ENCODE results near the gene PCBP3.
"Not testable (repeated sequence)": the region's sequence is repeated elsewhere in the genome, so short reads cannot be mapped to it uniquely, and the experiment has no call there.

PCBP3 gene

DNA sequence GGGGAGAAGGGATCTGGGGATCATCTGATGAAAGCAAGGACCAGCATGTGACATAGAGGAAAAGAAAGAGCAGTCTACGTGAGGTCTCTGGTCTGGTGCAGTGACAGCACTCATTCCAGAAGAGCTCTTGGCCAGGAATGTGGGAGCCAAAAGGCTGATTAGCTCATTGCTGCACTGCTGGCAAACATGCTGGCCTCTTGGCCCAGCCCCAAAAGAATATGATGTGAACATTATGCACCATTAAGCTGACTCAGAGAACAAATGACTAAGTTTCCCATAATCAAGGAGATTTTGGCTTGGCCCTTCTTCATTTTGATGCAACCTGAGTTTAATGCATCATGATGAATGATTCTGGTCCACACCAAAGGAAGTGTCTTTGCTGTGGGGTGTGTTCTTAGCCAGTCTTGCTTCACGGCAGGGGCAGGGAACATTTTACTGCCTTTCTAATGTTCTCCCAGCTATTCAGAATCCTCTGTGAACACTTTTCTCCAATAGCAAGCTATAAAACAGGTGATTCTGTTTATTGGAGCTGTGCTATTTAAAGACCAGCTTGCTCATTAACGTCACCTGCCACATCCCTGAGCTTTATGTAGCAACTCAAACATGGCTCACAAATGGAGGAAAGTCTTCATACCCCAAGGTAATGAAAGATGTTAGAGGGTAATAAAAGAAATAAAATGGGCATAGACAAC lies 55.1 kb downstream of the PCBP3 start:
- DNase-seq, result peak; percentile 9

DNA sequence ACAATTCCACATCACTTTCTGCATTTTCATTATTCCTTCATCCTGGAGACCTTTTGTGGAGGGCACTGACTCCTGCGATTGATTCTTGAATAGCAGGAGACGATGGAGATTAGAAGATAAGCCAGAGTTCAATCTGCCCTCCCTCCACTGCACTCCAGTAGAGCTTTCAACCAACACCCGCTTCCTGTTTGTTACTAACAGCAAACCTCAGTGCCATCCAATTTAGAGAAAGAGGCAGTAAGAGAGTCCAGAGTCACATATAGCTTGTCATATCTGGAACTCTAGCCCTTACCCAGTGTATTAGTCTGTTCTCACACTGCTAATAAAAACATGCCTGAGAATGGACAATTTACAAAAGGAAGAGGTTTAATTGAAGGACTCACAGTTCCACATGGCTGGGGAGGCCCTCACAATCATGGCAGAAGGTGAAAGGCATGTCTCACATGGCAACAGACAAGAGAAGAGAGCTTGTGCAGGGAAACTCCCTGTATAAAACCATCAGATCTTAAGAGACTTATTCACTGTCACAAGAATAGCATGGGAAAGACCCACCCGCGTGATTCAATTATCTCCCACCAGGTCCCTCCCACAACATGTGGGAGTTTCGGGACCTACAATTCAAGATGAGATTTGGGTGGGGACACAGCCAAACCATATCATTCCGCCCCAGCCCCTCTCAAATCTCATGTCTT lies 55.9 kb downstream of the PCBP3 start:
- peak; percentile 24 for DNase-seq

DNA sequence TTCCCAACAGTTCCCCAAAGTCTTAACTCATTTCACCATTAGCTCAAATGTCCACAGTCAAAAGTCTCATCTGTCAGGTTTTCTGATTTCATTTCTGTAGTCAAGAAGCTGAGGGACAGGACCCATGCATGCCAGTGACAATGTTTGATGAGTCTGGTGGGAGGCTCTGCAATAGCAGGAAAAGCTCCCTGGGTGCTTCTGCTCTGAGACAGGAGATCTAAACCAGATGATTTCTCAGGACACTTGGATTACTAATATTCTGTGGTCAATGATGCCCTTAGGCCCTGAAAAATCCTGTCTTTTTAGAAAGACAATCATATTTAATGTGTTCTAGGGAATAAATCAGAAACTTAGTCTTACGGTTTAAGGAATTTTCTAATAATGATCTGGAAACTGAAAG lies 56.4 kb downstream of the PCBP3 start:
- no peak for DNase-seq

DNA sequence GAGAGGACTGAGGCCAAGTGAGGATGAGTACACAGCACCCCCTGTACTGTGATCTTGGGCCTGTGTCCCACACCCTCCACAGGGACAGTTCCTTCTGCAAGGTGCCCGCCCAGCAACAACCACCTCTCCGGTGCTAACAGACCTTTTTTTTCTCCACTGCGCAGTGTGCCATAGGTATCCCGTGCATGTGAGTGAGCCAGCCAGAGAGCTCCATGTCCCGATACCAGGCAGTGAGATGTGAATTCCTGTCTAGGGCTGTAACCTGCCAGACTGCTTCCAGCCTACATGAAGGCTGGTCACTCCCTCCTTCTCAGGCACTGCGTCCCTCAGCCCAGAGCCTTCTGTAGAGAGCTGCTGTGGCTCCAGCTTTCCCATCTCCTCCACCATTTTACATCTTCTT lies 56.9 kb downstream of the PCBP3 start:
- DNase-seq, result no peak

DNA sequence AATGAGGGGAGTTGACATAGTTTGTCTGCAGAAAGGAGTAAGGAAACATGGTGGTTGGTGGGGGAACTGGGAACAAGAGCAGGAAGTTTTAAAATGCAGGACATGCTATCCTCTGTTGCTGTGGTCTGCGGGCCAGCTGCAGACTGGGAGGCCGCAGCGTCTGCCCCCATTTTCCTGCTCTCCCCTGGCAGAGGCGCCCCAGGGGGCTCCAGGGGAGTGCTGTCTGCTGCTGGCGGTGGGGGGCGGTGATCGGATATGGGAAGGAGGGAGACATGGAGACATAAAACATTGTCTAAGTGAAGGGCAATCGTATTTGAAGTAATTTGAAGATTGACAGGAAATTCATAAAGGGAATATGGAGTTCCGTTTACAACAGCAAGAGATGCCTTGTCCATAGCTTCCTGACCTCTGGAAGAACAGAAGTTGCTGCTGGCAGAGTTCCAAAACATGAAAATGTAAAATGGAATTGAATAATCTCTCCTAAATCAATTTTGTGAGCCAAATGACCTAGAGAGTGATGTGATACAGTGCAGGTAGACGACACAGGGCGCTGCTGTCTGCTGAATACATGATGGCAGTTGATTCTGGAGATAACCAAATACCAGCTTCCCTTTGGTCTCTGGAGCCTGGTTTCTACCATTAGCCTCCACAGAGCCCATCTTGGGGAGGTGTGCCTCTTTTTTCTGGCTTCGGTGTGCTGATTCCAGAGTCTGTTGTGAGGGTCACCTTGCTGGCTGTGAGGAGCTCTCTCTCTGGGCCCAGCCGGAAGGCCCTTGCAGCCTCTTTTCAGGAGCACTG lies 61.0 kb downstream of the PCBP3 start:
- DNase-seq, result no peak

DNA sequence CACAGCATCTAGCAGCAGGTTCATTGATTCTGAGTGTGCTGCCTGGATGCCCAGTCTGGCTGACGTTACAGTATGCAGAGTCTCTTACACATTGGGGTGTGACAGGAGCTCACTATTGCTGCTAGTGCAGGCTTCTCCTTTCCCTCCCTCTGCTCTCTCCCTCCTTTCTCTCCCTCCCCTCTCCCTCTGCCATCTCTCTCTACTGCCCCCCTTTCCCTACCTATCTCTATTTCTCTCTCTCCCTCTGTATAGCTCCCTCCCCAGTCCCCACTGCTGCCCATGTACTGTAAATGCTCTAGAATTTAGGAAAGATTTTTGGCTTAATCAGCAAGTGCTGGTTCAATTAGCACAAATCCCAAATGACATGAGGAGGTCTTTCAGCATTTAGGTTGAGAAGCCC lies 62.8 kb downstream of the PCBP3 start:
- no peak for DNase-seq

GRCh38 chr21:45709173-45709572 lies 65.6 kb downstream of the PCBP3 start:
- no peak for DNase-seq

- DNase-seq, result no peak
These were observed 66.3 kb downstream of the PCBP3 start for GRCh38 chr21:45709696-45710268.

- DNase-seq, result not testable (repeated sequence)
These were observed 66.8 kb downstream of the PCBP3 start for GRCh38 chr21:45710306-45710705.

GRCh38 chr21:45713613-45714012 lies 70.1 kb downstream of the PCBP3 start:
- DNase-seq, result no peak

- no peak for DNase-seq
These were observed 71.9 kb downstream of the PCBP3 start for GRCh38 chr21:45715441-45715840.

DNA sequence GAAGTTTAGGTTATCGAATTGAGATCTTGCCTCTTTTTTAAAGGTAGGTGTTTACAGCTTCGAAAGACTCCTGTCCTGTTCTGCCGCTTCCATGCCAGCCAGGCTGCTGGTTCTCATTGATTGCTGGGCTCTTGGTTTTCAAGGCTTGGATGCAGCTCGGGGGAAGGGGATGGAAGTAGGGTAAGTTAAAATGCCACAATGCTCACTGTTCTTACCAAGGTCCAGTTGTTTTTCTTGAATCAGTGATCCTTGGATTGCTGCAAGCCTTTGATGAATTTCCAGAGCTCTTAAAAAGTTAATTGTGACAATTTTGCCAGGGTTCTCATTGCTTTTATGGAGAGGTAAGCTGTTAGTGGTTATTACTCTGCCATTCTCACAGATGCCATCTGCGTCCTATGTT lies 74.9 kb downstream of the PCBP3 start:
- DNase-seq, result no peak

DNA sequence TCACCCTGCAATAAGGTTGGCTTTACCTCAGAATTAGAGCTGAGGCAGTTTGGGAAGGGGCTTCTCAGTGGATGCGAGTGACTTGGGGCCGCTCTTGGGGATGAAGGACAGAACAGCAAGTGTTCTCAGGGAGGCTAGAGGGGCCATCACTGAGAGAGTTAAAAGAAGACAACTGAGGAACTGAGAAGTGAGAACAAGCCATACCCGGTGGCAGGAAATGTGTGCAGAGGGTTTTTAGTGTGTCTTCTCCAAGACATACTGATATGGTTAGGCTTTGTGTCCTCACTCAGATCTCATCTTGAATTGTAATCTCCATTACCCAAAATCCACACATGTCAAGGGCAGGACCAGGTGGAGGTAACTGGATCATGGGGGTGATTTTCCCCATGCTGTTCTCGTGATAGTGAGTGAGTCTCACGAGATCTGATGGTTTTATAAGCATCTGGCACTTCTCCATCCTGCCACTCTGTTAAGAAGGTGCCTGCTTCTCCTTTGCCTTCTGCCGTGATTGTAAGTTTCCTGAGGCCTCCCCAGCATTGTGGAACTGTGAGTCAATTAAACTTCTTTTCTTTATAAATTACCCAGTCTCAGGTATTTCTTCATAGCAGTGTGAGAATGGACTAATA lies 75.8 kb downstream of the PCBP3 start:
- no peak for DNase-seq

- not testable (repeated sequence) for DNase-seq
These were observed 76.7 kb downstream of the PCBP3 start for GRCh38 chr21:45720204-45720603.

DNA sequence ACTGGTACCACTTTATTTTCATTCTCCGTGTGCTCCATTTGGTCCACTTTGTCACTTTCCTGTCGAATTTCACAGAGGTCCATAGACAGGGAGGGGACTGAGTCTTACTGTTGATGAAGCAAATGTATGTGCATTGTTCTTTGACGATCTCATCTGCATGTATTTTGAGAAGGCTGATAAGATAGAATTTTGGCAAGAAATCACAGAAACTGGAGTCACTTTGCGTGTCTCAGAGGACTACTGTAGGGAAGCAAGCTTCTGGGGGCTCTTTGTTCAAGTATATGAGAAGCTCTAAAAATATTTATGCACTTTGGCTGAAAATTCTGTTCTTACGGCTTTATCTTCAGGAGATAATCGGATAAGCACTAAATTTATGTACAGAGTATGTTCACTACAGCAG lies 78.1 kb downstream of the PCBP3 start:
- DNase-seq, result no peak

DNA sequence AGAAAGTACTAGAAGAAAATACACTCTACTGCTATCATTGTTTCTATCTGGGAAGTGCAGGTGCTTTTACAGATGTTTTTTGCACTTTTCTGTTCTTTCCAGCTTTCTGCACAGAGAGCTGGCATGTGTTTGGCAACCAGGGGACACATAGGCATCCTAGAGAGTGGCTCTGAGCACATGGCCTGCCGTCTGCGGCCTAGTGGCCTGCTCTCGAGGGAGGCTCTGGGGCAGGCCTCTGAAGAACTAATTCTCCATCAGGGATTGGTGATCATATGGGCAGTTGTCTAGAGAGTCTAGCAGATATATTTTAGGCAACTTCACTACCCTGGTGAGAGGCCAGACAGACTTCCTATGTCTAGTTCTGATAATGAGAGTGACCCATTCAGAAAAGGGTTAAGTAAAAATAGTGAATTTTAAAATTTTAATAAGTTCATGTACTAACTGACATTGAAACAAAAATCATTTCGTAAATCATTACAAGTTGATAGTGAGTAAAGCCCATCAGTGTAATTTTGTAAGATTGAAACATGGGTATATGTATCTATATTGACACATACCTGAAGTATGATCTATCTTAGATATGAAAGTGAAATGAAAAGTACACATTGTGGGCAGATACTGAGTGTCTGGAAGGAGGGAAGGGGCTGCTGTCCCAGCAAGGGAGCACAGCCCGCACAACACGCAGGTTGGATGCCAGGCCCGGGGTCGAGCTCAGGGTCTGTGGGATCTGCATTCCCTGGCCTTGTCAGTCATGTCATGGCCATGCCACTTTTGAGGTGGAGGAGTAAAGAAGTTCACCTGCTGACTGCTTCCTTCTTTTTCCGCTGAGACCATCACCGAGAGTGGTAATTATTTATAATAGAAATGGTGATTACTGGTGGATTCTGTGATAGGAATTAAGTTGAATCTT lies 79.8 kb downstream of the PCBP3 start:
- no peak for DNase-seq

GRCh38 chr21:45724345-45724961 lies 80.9 kb downstream of the PCBP3 start:
- DNase-seq, result no peak

- no peak for DNase-seq
These were observed 81.7 kb downstream of the PCBP3 start for GRCh38 chr21:45724994-45725843.

DNA sequence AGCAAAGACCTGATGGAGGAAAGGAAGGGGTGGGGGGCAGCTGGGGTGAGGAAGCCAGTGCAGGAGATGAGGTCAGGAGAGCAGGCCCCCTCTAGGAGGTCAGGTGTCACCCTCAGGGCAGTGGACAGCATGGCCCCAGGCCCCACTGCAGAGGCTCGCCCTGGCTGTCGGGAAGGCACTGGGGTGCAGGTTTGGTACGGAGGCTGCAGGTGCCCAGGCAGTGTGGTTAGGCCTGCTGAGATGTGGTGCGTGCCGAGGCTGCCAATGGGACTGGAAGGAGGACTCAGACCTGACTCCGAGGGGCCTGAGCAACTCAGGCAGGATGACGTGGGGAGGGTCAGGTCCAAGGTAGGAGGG lies 82.3 kb downstream of the PCBP3 start:
- DNase-seq, result no peak

GRCh38 chr21:45726438-45726837 lies 82.9 kb downstream of the PCBP3 start:
- DNase-seq, result no peak

GRCh38 chr21:45727390-45727789 lies 83.9 kb downstream of the PCBP3 start:
- DNase-seq, result no peak

Data from stimulated activated CD4-positive, alpha-beta T cell treated with anti-CD3 and anti-CD28 coated beads, Interleukin-4, amount 100 ng/mL, for 24 hours (primary cell).